Stomach (tissue), 4 donors: ENCODE data around the gene ZDHHC5.

Experiments used
- EP300 ChIP-seq: sonication (generic); formaldehyde crosslinking; IDR thresholded peaks from one replicate; pipeline ENCODE4 v1.6.1; 2017; ENCODE audit warnings: antibody characterized with exemption
- POLR2AphosphoS5 ChIP-seq, 3 donors: sonication (generic); formaldehyde crosslinking; IDR thresholded peaks; one replicate each; pipeline ENCODE4 v1.6.1; 2016; ENCODE audit warnings: antibody characterized with exemption in 3 of 3
- TF ChIP-seq, protein P1 (sequence below), 7 experiments: fragments of 450-650 bp in 4 of 7; fragments of 200-600 bp in 3 of 7; sonication (generic) in 3 of 7; IDR thresholded peaks; one replicate each; pipeline ENCODE4 v1.5.1; 2016 to 2019; ENCODE audit warnings: antibody characterized with exemption in 7 of 7, control low read depth in 2 of 7, mild to moderate bottlenecking in 1 of 7

DNA sequence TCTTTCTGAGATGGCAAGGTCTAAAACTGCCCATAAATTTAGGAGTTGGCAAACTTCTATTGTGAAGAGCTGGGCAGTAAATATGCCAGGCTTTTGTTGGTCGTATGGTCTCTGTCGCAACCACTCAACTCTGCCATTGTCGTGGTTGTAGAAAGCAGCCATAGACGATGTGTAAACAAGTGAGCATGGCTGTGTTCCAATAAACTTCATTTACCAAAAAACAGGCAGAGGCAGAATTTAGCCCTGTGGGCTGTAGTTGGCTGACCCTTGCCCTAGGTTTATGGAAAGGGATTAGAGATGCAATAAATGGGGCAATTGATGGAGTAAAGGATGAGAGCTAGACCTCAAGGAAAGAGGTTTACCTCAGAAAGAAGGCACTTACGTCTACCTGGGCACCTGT lies 35.8 kb upstream of the ZDHHC5 start:
- TF ChIP-seq, protein P1, sequence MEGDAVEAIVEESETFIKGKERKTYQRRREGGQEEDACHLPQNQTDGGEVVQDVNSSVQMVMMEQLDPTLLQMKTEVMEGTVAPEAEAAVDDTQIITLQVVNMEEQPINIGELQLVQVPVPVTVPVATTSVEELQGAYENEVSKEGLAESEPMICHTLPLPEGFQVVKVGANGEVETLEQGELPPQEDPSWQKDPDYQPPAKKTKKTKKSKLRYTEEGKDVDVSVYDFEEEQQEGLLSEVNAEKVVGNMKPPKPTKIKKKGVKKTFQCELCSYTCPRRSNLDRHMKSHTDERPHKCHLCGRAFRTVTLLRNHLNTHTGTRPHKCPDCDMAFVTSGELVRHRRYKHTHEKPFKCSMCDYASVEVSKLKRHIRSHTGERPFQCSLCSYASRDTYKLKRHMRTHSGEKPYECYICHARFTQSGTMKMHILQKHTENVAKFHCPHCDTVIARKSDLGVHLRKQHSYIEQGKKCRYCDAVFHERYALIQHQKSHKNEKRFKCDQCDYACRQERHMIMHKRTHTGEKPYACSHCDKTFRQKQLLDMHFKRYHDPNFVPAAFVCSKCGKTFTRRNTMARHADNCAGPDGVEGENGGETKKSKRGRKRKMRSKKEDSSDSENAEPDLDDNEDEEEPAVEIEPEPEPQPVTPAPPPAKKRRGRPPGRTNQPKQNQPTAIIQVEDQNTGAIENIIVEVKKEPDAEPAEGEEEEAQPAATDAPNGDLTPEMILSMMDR (IDR thresholded peaks at IDR 0.05), result no peak
- TF ChIP-seq EP300 (no peak), POLR2AphosphoS5 (IDR thresholded peaks at IDR 0.05) (no peak)
